Retinal pigment epithelial cell (primary cell): ENCODE data around the gene PRRG1.
"Not testable (repeated sequence)": the region's sequence is repeated elsewhere in the genome, so short reads cannot be mapped to it uniquely, and the experiment has no call there.

Experiments
- DNase-seq: peaks from one replicate; pipeline ENCODE4 v3.0.0-alpha.2; 2010; ENCODE audit warnings: low read depth
- H3K4me3 ChIP-seq: 2 replicates; pipeline ENCODE4 v1.5.1; 2011; ENCODE audit warnings: mild to moderate bottlenecking, low read length, control low read depth, moderate library complexity
- CTCF ChIP-seq: conservative IDR thresholded peaks from 2 replicates; pipeline ENCODE4 v1.5.1; 2011; ENCODE audit warnings: low read depth, low read length, control low read depth, inconsistent platforms

PRRG1 gene

GRCh38 chrX:37349221-37350033 lies at the start of gene PRRG1:
Gene PRRG1, plus strand, starts transcription at chrX:37349364. Its CDS starts 56,886 bp downstream, at chrX:37406250.
- H3K4me3 ChIP-seq, result peak within 1 kb of the TSS; percentile 74

GRCh38 chrX:37302569-37302968 lies 46.6 kb upstream of the PRRG1 start:
- TF ChIP-seq CTCF, result peak; percentile 54
- H3K4me3 ChIP-seq, result no peak overlapping the region
- DNase-seq, result peak; percentile 3

More at GRCh38 chrX:37349221-37350033, at the start of gene PRRG1:
- peak; percentile 38 for DNase-seq
- no peak for TF ChIP-seq CTCF

- H3K4me3 ChIP-seq, DNase-seq: not testable (repeated sequence)
These were observed 43.9 kb upstream of the PRRG1 start for GRCh38 chrX:37305238-37305637.

GRCh38 chrX:37314531-37314930 lies 34.6 kb upstream of the PRRG1 start:
- no peak for DNase-seq
- H3K4me3 ChIP-seq, result no peak overlapping the region
- no peak for TF ChIP-seq CTCF

- TF ChIP-seq CTCF, result no peak
- no peak for DNase-seq
- H3K4me3 ChIP-seq, result no peak overlapping the region
These were observed 33.5 kb upstream of the PRRG1 start for GRCh38 chrX:37315511-37316248.

- no peak overlapping the region for H3K4me3 ChIP-seq
- TF ChIP-seq CTCF, result no peak
- DNase-seq, result no peak
These were observed 28.5 kb upstream of the PRRG1 start for GRCh38 chrX:37320541-37321203.

- H3K4me3 ChIP-seq, result no peak overlapping the region
- no peak for DNase-seq
- no peak for TF ChIP-seq CTCF
These were observed 18.5 kb upstream of the PRRG1 start for GRCh38 chrX:37330642-37331041.
